ENCODE data around the gene IL1RAPL1. TPM values are rescaled to one million over a fixed set of nuclear protein-coding genes. Genes with fewer than 3 reads are reported as not detected.

IL1RAPL1 gene
- total RNA-seq, 3 donors from 2014 or later = 0.16 to 0.44 TPM; not detected in 1

DNA sequence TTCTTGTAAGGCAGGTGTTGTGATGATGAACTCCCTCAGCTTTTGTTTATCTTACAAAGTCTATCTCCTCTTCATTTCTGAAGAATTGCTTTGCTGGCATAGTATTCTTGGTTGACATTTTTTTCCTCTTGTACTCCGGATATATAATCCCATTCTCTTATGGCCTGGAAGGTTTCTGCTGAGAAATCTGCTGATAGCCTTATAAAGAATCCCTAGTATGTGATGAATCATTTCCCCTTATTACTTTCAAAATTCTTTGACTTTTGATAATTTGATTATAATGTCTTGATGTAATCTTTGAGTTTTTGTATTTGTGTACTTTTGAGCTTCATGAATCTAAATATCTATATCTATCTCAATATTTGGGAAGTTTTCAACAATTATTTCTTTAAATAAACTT, 972.8 kb downstream of the IL1RAPL1 start:
- H3K27ac ChIP-seq = no peak overlapping the region
- H3K36me3 ChIP-seq = no peaks in the 10 kb centered on the region
- intact Hi-C loops (cut with DNase I; ENCODE audit: low total_unique reads) = no loop called here
- TF ChIP-seq POLR2A (IDR thresholded peaks at IDR 0.05) = no peak
- TF ChIP-seq POLR2AphosphoS5 (IDR thresholded peaks at IDR 0.05) = no peak
- TF ChIP-seq, protein P1, sequence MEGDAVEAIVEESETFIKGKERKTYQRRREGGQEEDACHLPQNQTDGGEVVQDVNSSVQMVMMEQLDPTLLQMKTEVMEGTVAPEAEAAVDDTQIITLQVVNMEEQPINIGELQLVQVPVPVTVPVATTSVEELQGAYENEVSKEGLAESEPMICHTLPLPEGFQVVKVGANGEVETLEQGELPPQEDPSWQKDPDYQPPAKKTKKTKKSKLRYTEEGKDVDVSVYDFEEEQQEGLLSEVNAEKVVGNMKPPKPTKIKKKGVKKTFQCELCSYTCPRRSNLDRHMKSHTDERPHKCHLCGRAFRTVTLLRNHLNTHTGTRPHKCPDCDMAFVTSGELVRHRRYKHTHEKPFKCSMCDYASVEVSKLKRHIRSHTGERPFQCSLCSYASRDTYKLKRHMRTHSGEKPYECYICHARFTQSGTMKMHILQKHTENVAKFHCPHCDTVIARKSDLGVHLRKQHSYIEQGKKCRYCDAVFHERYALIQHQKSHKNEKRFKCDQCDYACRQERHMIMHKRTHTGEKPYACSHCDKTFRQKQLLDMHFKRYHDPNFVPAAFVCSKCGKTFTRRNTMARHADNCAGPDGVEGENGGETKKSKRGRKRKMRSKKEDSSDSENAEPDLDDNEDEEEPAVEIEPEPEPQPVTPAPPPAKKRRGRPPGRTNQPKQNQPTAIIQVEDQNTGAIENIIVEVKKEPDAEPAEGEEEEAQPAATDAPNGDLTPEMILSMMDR (IDR thresholded peaks at IDR 0.05) = no peak
- H3K27me3 ChIP-seq = peaks cover 0 to 3% of the 10 kb centered on the region in 2 donors
- peaks cover 14 to 30% of the 10 kb centered on the region in 2 donors for H3K9me3 ChIP-seq
- H3K4me3 ChIP-seq = no peak overlapping the region
- DNase-seq (ENCODE audit: low spot score in 2 of 2) = no peak
- no peaks in the 10 kb centered on the region for H3K4me1 ChIP-seq

DNA sequence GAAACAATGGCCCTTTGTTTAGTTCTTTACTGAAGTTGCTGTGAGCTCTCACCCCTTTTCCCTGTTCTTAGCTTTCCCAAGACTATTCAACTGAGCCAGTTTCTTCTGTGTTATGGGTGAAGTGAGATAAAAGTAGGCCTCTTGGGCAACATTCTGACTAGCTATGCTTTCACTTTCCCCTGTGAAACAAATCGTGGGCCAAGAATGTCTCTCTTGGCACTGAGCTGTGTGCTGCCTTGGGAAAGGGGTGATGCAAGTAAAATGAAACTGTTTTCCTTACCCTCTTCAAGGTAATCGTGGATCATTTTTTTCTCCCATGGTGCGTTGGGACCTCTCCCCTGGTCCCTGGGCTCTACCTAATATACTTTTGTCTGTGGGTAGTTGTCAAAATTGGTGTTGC, 974.2 kb downstream of the IL1RAPL1 start:
- intact Hi-C loops (cut with DNase I; ENCODE audit: low total_unique reads) = no loop called here
- no peak for DNase-seq (ENCODE audit: low spot score in 2 of 2)

DNA sequence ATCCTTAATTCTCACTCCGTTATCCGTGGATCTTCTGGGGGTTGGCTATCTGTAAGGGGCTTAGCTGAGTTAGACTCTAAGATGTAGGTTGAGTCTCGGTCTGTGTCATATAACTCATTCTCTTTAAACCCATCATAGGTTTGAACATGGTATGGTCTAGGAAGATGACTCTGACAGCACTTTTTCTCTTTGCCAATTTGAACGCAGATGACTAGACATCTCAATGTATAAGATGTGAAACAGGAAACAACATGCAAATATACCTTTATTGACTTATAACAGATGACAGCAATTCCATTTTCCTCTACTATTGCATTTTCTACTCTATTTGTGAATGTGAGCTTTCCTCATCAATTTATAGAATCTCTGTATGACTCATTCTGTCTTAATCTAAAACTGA, 993.3 kb downstream of the IL1RAPL1 start:
- Histone ChIP-seq H3K4me1 (no peaks in the 10 kb centered on the region), H3K27ac (no peak overlapping the region), H3K36me3 (no peaks in the 10 kb centered on the region), H3K4me3 (no peak overlapping the region), H3K9me3 (no peaks in the 10 kb centered on the region), H3K27me3 (peaks cover 0 to 3% of the 10 kb centered on the region in 2 donors)
- intact Hi-C loops (cut with DNase I; ENCODE audit: low total_unique reads) = no loop called here
- no peak for DNase-seq (ENCODE audit: low spot score in 2 of 2)
- TF ChIP-seq POLR2A (IDR thresholded peaks at IDR 0.05) (no peak), POLR2AphosphoS5 (IDR thresholded peaks at IDR 0.05) (no peak)

More for the DNA sequence above, 974.2 kb downstream of the IL1RAPL1 start:
- Histone ChIP-seq H3K36me3 (no peaks in the 10 kb centered on the region), H3K27ac (no peak overlapping the region), H3K4me1 (no peaks in the 10 kb centered on the region), H3K27me3 (peaks cover 0 to 3% of the 10 kb centered on the region in 2 donors), H3K4me3 (no peak overlapping the region), H3K9me3 (peaks cover 14 to 30% of the 10 kb centered on the region in 2 donors)
- TF ChIP-seq POLR2AphosphoS5 (IDR thresholded peaks at IDR 0.05) (no peak), POLR2A (IDR thresholded peaks at IDR 0.05) (no peak)
- TF ChIP-seq, protein P1 (IDR thresholded peaks at IDR 0.05) = no peak

DNA sequence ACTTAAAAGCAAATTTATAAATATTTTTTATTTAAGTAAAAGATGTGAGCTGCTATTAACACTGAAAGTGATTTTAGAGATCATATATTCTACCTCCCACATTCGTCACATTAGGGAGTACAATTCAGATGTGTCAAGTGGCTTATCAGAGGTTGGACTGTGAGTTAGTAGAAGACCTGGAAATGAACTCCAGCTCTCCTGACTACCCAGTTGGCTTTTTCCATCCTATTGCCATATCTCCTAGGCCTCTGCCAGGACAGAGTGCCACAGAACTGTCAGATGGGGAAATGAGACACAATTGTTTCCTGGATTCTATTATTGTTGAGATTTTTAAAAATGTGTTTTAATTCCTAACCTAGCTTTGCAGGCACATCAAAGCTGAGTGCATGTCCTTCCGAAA, 994.0 kb downstream of the IL1RAPL1 start:
- Histone ChIP-seq H3K36me3 (no peaks in the 10 kb centered on the region), H3K27me3 (no peaks in the 10 kb centered on the region), H3K9me3 (no peaks in the 10 kb centered on the region), H3K4me3 (no peak overlapping the region), H3K4me1 (no peaks in the 10 kb centered on the region), H3K27ac (no peak overlapping the region)
- DNase-seq (ENCODE audit: low spot score in 2 of 2) = no peak
- intact Hi-C loops (cut with DNase I; ENCODE audit: low total_unique reads) = no loop called here
- TF ChIP-seq, protein P1 (IDR thresholded peaks at IDR 0.05) = no peak
- TF ChIP-seq POLR2AphosphoS5 (IDR thresholded peaks at IDR 0.05) (no peak), POLR2A (IDR thresholded peaks at IDR 0.05) (no peak)

DNA sequence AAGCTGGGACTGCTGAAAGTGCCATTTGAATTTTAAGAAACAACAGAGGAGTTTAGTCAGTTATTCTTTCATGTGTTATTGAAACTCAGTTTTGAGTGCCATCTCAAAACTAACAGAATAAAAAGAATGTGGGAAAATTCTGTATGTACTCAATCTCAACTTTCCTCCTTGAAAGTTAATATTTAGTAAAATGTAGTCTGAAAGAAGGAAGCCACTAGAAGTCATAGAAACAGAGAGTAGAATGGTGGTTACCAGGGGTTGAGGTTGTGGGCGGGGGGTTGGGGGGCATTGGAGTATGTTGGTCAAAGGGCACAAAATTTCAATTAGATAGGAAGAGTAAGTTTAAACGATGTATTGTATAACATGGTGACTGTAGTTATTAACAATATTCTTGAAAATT, 999.9 kb downstream of the IL1RAPL1 start:
- Histone ChIP-seq H3K4me1 (no peaks in the 10 kb centered on the region), H3K36me3 (no peaks in the 10 kb centered on the region), H3K4me3 (no peak overlapping the region), H3K27ac (no peak overlapping the region), H3K27me3 (no peaks in the 10 kb centered on the region), H3K9me3 (no peaks in the 10 kb centered on the region)
- intact Hi-C loops (cut with DNase I; ENCODE audit: low total_unique reads) = no loop called here
- no peak for DNase-seq (ENCODE audit: low spot score in 2 of 2)
- TF ChIP-seq POLR2AphosphoS5 (IDR thresholded peaks at IDR 0.05) = no peak
- TF ChIP-seq, protein P1 (IDR thresholded peaks at IDR 0.05) = no peak
- no peak for TF ChIP-seq POLR2A (IDR thresholded peaks at IDR 0.05)

DNA sequence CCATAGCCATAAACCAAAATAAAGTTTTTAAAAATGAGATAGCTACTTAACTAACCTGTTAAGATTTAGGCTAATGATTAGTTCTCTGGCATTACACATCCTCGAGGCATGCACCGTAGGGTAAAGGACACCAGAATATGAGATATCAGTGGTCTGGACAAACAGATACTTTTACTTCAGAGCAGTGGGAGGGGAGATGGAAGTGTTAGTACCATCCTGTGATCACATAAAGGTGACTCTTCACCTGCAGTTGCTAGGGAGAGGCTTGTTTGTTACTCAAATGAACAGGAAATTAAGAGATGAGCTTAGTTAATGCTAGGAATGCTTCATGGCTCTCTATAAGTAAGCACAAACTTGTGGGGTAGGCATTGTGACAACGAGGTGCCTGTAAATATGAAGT, 1003.7 kb downstream of the IL1RAPL1 start:
- no peaks in the 10 kb centered on the region for H3K4me1 ChIP-seq
- H3K9me3 ChIP-seq = peaks cover 0 to 4% of the 10 kb centered on the region in 2 donors
- no peaks in the 10 kb centered on the region for H3K36me3 ChIP-seq
- no peak for TF ChIP-seq POLR2AphosphoS5 (IDR thresholded peaks at IDR 0.05)
- H3K27me3 ChIP-seq = no peaks in the 10 kb centered on the region
- DNase-seq (ENCODE audit: low spot score in 2 of 2) = no peak
- intact Hi-C loops (cut with DNase I; ENCODE audit: low total_unique reads) = no loop called here
- no peak overlapping the region for H3K4me3 ChIP-seq
- no peak overlapping the region for H3K27ac ChIP-seq

Data from breast epithelium (tissue), 4 donors.